GM21526 (cell line): ENCODE data around the gene CSRNP3.
A peak's percentile ranks its signal among the peaks of the same experiment; 100 is the strongest.

ENCODE experiments used
- ATAC-seq: cut with Tn5 transposase; IDR thresholded peaks from one replicate; pipeline ENCODE4 v1.9.1; 2021; ENCODE audit warnings: moderate library complexity; ENCODE audit not compliant: unreplicated experiment, low FRiP score

Gene CSRNP3

DNA sequence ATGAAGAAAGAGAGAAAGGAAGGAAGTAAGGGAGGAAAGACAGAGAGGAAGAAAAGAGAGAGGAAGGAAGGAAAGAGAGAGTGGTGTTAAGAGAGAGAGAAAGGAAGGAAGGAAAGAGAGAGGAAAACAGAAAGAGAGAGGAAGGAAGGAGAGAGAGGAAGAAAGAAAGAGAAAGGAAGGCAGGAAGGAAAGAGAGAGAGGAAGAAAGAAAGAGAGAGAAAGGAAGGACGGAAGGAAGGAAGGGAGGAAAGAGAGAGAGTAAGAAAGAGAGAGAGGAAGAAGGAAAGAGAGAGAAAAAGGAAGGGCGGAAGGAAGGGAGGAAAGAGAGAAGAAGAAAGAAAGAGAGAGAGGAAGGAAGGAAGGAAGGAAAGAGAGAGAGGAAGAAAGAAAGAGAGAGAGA is 197.1 kb downstream of the CSRNP3 start:
- ATAC-seq: no peak

DNA sequence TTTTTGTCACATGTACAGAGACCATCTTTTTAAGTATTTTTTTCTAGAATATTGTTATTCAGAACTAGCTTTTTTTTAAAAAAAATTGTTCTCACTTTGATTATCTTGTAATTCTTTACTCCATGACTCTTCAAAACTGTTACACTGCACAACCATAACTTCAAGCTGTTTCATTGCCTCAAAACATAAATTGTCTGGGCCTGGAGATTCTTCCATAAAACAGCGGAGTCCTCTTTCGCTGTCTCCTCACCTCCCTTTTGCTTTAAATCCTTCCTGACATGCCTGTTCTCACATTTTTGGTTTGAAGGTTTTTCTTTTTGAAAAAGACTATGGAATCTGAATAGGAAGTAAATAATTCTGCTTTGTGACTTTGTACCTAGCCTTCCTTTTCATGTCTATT is 197.9 kb downstream of the CSRNP3 start:
- ATAC-seq: no peak

DNA sequence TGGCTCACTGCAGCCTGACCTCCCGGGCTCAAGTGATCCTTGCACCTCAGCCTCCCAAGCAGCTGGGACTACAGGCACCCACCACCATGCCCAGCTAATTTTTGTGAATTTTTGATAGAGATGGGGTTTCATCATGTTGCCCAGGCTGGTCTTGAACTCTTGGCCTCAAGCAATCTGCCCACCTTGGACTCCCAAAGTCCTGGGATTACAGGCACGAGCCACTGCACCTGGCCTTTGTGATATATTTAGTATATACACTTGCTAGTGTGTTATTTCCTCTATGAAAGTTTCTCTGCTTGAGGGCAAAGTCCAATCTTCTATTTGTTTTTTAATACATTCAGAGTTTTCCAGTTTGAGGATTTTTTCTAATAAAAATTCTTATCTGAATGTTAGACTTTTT is 205.3 kb downstream of the CSRNP3 start:
- no peak for ATAC-seq

DNA sequence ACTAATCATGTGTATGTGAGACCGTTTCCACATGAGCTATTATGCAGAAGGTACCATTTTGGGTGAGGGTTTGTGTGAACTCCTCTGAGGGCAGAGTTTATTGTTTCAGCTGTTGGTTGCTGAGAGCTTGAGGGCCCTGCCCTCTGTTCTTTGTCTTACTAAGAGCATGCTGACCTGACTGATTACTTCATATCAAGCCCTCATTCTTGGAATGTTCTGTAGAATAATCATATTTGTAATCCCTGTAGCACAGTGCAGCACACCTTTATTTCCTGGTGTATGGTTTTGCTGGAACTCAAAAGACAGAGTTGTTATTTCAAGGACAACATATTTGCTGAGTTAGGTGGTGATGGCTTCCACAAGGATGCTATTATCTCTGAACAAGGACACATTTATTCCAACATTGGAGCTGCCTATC is 206.1 kb downstream of the CSRNP3 start:
- ATAC-seq: no peak

DNA sequence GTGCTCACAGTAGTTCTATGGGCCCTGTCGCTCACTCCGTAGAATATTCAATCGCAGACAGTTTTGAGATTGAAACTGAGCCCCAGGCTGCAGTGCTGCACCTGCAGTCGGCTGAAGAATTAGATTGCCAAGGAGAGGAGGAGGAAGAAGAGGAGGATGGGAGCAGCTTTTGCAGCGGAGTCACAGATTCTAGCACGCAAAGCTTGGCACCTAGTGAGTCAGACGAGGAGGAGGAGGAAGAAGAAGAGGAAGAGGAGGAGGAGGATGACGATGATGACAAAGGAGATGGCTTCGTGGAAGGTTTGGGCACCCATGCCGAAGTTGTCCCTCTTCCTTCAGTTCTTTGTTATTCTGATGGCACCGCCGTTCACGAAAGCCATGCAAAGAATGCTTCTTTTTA is 209.4 kb downstream of the CSRNP3 start:
- no peak for ATAC-seq

DNA sequence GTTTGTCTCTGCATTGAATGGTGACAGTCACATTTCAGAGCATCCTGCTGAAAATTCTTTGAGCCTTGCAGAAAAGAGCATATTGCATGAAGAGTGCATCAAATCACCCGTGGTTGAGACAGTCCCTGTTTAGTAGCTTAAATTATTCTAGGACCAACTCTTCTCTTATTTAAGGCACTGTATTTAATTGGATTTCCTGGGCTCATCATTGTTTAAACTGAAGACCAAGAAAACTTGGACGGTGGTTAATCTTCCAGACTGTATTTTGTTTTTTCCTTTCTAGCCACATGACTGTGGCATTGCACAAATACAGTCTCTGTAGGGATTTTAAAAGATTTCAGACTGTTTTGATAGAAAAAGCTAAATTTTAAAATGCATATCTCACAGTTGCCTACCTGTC is 210.1 kb downstream of the CSRNP3 start:
- ATAC-seq: no peak

DNA sequence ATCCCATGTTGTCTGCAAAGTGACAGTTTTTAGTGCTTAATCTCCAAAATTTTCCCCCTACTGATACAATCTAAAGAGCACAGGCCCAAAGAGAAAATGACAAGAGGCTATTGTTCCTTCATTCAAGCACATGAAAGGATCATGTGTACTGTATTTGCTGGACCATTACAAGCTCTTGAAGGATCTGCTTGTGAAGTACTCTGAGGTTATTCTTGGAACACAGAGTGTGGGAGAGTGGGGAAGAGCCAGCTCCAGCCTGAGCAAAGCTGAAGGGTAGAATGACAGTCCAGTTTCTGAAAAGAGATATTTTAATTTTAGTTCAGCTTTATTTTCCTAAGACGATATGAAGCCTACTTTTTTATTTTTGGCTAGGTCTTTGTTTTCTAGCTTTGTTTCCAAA is 212.3 kb downstream of the CSRNP3 start:
- no peak for ATAC-seq

DNA sequence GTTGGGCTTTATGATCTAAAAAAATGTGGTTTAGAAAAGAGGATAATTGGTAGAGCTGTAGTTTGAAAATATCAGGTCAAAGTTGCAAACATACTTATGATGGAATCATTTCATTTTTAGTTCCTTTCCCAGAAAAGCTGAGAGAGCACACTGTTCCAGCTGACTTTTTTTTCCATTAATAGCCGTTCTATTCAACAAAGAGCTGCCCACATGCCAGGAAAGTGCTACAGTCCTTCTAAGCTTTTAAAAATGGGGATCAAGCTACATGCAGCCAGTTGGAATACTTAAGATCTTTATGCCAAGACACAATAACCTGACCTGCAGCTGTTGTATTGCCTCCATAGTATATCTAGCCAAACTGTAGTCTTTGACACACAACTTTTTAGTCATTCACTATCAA is 213.0 kb downstream of the CSRNP3 start:
- ATAC-seq: no peak

DNA sequence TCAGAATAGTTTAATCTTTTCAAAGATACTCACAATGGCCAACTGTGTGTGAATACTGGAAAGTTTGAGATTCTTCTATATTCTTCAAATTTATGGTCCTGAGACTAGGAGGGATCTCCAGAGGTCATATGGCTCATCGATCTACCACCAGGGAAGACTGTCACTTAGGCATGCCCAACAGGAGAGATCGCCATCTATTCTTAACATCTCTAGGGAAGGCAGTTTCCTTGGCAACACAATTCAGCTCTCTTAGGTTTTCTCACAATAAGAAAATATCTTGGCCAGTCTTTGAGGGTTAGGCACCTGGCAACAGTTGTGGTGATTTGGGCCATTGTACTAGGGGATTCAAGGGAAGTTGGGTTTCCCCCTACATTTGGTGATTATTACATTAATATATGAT is 217.3 kb downstream of the CSRNP3 start:
- ATAC-seq: no peak

DNA sequence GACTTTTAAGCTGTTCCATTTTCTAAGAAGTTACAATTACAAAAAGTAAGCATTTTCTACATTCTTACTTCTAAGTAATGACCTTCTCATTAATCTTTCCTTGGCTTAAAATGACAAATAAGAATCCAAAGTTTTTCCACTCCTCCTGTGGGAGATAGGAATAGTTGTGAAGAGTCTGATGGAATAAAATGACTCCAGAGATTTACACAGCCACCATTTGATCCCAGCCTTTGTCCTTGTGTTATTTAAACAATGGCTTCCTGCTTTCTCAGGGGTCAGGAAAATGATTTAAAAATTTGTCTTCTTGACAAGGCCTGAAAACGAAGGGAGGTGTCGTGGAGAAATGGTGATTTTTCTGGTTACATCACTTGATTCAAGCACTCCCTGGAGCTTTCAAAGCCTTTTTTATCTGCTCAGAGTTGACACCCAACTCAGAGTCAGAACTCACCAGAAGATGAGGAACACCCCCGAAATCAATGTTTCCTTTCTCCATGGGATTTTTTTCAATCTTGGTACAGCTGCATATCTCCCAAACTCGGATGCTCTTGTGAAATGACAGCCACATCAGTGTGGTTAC is 218.0 kb downstream of the CSRNP3 start:
- no peak for ATAC-seq

DNA sequence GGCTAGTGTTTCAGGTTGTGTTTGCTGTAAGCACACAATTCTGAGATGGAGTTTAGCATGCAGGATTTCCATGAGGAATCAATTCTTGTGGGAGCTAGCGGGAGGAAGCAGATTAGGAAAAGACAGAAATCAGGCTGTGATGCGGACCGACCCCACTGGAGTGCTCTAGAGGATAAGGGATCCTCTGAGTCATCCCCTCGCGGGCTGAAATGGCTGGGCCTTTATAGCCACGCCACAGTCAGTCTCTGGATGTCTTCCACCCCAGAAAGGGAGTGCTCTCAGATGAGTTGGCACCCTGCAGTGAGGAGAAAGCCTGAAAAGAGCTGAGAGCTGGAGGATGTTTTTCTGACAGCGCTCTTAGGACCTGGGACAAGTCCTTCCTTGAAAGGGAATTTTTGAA is 222.1 kb downstream of the CSRNP3 start:
- ATAC-seq: no peak

DNA sequence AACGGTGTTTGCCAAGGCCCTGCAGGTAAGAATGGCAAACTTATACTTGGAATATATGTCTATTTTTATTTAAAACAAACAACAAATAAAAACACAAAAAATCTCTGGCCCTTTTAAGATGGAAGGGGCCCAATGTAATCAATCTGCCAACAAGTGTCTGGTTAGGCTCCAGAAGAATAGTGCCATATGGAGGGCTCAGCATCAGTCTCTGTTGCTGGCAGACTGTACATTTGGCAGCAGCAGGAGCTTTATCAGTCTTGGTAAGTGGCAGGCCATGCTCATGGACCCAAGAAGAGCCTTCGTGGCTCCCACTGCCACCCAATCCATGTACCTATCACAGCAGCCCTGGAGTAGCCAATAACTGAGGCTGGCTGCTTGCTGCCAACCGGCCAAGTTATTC is 223.4 kb downstream of the CSRNP3 start:
- ATAC-seq: no peak

DNA sequence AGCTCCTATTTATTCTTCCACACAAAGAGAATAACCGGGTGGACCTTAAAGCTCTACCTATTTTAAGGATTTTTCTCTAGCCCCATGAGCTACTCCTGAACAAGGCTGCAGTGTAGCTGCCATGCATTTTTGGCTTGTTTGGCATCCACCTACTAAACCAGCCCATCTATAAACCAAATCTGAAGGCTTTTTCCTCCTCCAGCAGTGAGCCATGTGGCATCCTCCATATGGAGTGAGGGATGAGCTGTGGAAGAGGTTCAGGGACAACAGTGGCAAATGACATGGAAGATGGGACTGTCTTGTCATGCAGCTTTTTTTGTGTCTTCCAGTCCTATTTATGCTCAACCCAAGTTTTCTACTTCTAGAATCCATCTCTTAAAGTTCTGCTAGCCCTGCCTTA is 224.3 kb downstream of the CSRNP3 start:
- no peak for ATAC-seq

DNA sequence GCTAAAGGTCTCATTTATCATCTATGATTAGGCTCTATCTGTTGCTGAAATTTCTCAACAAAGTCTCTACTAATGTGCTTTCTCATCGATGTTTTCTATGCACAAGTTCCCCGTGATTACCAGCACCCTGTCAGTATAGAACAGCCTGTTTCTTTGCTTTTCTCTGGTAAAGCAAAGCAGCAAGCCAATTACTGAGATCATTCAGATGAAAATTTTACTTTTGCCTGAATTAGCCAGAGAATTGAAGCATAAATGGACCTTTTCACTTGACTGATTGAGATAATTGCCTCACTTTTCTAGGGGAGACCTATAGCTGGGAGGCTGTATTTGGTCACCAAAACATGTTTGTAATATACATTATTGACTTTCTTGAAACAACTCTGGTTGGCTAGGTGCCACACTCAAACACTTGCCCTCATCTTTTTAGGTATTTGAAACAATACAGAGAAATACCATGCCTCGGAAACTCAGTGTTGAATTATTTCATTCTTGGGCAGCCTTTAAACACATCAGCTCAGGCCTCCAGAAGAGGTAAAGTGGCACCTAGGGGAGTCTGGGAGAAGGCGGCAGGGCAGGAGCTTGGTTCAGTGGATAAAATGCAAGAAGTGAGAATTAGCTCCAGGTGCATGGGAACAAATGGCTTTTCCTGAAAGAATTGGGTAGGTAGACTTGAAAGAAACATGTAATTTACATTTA is 228.4 kb downstream of the CSRNP3 start:
- no peak for ATAC-seq

DNA sequence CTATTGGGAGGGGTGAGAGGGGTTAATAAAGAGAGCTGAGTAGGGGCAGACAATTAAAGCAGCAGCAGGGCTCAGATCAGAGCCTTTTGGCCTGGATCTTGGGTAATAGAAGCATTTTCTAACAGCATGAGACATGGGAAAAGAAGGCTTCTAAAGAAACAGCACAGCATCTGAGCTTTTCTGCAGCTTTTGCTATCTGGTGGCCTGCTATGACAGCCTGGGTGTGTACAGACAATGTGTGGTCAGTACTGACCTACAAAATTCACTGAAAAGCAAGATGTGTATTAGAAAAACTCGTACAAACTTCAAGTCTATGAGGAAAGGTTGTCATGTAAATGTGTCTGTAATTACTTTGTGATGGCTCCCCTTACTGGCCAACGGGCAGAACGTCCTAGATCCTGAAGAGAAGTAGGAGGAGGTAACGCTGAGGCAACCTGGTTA is 229.0 kb downstream of the CSRNP3 start:
- ATAC-seq: peak; percentile 87

DNA sequence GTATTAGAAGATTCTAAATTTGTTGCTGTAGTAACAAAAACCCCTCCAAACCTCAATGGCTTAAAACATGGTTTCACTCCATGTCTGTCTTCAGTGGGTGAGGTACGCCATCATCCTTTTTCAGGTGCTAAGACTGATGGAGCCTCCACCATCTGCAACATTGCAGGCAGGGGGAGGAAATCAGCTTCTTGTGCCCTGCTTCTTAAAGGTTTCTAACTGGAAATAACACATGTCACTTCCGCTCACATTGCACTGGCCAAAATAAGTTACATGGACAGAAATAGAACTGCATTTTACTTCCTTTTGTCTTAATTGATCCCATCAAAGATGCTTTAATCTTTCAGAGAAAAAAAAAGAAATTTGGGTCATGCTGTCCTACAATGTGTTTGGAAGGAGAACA is 230.4 kb downstream of the CSRNP3 start:
- ATAC-seq: no peak

DNA sequence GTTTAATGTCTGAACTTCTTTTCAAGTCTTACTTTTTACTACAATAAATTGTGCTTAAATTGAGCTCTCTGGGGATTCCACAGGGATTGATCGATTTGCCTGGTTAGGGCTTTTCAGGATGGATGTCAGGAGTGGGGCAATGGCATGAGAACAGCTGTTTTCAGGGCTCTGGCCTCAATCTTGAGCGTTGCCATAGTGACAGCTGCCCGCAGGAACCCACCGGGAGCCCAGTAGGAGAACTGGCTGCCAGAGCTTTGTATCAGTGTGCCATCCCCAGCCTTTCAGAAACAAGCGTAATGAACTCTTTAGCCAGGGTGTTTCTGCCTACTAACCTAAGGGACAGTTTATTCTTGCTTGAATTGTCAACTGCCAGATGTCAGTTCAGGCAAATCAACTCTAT is 231.0 kb downstream of the CSRNP3 start:
- no peak for ATAC-seq

DNA sequence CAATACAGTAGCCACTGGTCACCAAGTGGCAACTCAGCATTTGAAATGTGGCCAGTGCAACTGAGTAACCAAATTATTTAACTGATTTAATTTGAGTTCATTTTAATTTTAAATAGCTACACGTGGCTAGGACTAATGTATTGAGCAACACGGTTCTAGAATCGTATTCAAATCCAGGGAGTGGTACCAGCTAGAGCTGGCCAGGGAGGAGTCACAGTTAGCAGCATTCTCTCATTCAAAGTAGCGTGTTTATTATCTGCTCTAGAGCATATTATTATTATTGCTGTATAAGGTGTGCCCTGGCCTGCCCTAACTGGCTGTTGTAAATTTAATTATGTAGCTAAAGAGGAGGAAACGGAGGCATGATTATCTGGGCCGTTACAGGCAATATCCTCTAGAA is 231.6 kb downstream of the CSRNP3 start:
- no peak for ATAC-seq

DNA sequence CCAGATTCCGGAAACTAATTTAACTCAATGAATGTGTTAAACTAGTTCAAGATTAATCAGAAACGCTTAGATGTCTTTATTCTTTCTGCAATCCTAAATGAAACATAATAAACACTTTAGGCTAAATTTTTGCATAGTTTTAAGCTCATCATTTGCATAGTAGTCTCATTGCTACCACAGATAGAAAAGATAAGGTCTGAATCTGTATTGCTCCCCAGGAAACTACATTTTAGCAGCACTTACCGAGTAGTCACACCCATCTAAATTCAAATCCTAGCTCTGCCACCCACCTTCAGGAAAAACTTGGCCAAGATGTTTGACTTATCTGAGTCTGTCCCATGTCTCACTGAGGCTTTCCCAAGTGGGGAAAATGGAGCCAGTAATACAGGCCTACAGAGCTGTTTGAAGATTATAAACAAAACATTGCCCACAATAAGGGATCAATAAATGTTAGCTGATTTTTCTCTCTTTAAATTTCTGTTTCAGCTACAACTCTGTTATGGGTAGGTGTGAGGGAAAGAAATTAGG is 237.5 kb downstream of the CSRNP3 start:
- no peak for ATAC-seq

DNA sequence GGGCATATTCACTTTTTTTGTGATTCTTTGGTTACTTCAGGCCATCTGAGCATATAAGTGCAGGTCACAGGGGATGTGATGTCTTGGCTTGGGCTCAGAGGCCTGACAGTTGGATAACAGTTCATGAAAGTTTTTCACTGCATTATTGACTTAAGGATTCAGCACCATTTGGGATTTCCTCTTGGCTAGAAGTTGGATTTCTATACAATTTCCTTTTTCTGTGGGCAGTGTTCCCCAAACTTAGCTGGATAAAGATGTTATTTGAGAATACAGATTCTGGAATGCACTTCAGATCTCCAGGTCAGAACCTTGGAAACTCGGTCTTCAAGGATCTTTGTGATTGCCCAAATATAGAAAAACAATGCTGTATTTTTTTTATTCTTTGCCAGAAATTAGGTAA is 246.6 kb downstream of the CSRNP3 start:
- ATAC-seq: no peak

DNA sequence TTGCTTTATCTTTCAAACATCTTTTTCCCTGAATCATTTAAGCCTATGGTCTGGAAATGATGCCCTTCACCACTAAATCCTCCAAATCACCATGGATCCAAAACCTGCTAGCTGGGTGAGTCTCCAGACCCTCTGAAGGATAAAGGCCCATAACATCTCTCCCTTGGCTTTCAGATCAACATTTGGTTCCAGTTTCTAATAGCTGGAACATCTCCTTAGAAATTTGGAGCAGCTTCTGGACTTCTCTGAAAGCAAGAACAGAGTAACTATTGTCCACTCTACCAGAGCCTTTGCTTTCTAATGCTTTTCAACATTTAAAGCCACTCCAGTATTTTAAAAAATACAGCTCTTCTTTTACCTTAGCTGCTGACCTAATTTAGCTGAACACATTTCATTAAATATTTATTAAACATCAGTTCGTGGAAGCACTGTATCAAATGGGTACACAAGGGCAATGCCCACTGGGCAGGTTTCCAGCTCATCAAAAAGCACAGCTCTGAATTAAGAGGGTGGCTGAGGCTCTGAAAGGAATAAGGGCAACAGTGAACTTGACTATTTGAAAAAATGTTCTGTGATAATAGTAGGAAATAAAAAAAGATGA is 249.2 kb downstream of the CSRNP3 start:
- ATAC-seq: no peak

DNA sequence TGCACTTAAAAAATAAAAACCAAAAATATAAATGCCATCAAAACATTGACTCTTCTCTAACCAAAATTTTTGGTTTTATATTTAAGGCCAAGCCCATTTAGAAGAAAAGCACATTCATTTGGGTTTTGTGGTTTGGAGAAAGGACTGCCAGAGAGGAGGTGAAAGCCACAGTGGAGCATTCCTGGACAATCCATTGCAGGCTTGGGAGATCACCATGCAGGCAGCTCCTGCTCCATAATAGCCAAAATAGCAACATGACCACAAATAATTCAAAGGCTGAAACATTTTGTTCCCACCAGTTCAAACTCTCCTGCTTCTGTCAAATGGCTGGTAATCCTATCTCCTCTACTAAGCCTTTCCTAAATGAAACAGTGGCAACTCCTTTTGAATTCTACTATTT is 251.0 kb downstream of the CSRNP3 start:
- ATAC-seq: no peak
